ENCODE measurements around the gene TFCP2.
A peak's percentile ranks its signal among the peaks of the same experiment; 100 is the strongest.
"Not testable (repeated sequence)": the region's sequence is repeated elsewhere in the genome, so short reads cannot be mapped to it uniquely, and the experiment has no call there.

The TFCP2 gene

GRCh38 chr12:51080136-51080535 lies 92.8 kb downstream of the TFCP2 start:
- DNase-seq (ENCODE audit: low read depth), result no peak

- DNase-seq (ENCODE audit: low read depth), result not testable (repeated sequence)
These were observed 94.1 kb downstream of the TFCP2 start for GRCh38 chr12:51078866-51079265.

DNA sequence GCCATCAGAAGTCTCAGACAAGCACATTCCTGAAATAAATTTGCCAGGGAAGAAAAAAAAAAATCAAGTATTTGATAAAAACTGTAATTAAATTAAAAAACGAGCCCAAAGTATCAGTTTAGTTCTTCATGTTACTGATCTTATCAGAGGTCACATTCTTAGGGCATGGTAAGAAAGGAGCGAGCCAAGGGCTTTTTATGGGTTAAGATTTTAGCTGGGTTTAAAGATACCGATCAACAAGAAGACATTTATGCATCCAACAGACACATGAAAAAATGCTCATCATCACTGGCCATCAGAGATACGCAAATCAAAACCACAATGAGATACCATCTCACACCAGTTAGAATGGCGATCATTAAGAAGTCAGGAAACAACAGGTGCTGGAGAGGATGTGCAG lies 94.6 kb downstream of the TFCP2 start:
- DNase-seq (ENCODE audit: low read depth), result not testable (repeated sequence)

GRCh38 chr12:51077930-51078329 lies 95.0 kb downstream of the TFCP2 start:
- DNase-seq (ENCODE audit: low read depth), result no peak

GRCh38 chr12:51076236-51076930 lies 96.6 kb downstream of the TFCP2 start:
- DNase-seq (ENCODE audit: low read depth), result no peak

DNA sequence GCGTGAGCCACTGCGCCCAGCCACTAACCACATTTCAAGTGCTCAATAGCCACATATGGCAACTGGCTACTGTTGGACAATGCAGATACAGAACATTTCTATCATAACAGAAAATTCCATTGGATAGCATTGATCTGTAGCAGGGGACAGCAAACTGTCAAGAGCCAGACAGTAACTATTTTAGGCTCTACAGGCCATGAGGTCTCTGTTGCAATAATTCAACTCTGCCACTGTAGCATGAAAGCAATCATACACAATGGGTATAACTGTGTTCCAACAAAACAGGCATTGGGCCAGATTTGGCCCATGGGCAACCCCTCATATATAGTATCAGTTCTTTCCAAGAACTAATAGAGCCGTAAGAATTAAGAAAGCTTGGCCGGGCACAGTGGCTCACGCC lies 97.5 kb downstream of the TFCP2 start:
- DNase-seq (ENCODE audit: low read depth), result no peak

DNA sequence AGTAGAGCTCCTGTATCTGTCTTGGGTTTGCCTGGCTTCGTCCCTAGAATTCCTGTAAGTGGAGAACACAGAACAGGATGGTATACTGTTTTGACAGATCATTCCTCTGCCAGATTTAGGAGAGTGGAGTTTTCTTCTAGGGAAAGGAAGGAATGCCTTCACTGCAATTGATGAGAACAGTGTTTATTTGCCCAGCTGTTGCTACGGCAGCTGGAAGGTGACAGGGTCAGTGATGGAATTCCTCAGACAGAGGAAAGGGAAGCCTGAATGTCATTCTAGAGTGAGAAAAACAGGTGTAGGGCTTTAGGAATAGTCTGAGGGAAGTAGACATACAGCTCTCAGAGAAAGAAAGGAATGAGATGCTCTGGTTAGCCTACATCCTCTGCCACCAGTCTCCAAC lies 101.3 kb downstream of the TFCP2 start:
- no peak for DNase-seq (ENCODE audit: low read depth)

- DNase-seq (ENCODE audit: low read depth), result no peak
These were observed 102.9 kb downstream of the TFCP2 start for GRCh38 chr12:51070004-51070403.

DNA sequence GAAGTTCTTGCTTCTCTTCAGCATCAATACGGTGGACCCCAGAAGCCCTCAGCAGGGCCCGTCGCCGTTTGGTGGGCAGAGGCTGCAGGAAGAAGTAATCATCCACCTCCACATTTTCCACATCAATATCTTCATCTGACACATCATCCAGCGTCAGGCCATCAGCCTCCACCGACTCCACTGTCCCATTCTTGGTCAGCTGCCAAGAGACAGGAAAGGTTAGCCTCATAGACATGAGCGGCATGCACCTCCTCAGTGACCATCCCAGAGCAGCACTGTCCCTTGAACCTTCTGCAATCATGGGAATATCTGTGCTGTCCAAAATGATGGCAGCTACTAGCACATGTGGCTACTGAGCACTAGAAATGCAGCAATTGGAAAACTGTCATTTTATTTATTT lies 105.2 kb downstream of the TFCP2 start:
- DNase-seq (ENCODE audit: low read depth), result no peak

- no peak for DNase-seq (ENCODE audit: low read depth)
These were observed 105.7 kb downstream of the TFCP2 start for GRCh38 chr12:51067229-51067628.

DNA sequence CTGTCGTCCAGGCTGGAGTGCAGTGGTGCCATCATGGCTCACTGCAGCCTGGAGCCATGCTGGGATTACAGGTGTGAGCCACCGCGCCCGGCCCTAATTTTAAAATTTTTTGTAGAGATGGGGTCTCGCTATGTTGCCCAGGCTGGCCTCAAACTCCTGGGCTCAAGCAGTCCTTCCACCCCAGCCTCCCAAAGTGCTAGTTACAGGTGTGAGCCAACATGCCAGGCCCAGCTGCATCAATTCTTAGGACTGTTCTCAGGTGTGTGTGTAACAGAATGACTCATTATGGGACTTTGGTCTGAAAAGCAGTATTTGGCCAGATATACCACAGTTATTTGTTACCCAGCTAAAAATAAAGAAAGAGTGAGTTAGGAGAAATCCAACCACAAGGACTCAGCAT lies 107.4 kb downstream of the TFCP2 start:
- DNase-seq (ENCODE audit: low read depth), result no peak

- DNase-seq (ENCODE audit: low read depth), result no peak
These were observed 110.1 kb downstream of the TFCP2 start for GRCh38 chr12:51062631-51063397.

GRCh38 chr12:51059086-51059485 lies 113.8 kb downstream of the TFCP2 start:
- no peak for DNase-seq (ENCODE audit: low read depth)

DNA sequence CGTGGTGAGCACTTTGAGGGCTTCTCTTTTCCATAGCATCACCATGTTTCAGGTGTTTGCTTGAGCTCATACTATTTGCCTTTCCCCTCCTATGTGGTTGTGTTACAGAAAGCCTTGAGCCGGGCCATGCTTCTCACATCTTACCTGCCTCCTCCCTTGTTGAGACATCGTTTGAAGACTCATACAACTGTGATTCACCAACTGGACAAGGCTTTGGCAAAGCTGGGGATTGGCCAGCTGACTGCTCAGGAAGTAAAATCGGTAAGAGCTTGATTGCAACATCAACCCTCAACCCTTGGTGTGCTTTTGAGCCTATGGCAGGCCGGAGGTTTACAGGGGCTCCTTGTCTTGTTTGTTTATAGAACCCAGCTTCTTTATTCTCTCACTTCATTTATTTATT lies 116.7 kb downstream of the TFCP2 start:
- no peak for DNase-seq (ENCODE audit: low read depth)

DNA sequence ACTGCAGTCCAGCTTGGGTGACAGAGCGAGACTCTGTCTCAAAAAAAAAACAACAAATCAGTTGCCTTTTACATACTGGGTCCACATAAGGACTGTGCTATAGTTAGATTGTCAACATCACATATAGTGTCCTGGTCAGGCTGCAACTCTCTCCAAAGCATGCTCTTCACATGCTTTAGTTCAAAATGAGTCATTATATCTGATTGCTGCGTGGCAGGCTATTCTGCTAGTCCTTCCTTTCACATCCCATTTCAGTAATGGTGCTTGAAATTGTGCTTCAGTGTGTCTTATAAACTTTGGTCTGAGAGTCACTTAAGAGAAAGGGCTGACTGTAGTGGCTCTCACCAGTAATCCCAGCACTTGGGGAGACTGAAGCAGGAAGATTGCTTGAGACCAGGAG lies 117.9 kb downstream of the TFCP2 start:
- no peak for DNase-seq (ENCODE audit: low read depth)

DNA sequence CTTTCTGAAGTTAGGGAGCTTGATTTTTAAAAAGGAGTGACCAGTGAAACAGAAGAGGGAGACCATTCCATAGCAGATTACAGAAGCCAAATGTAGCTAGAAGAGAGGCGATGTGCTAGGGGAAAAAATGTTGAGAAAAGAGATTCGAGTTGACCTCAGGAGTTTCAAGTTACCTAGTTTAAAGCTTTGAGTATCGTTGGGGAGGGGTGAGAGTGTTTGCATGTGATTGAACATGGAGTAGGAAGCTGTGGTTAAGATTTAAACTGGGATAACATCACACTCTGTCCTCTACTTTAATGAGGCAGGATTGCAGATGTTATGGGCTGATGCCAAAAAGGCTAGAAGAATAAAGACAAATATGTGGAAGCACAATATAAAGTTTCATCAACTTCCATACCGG lies 121.1 kb downstream of the TFCP2 start:
- DNase-seq (ENCODE audit: low read depth), result no peak

GRCh38 chr12:51049525-51049924 lies 123.4 kb downstream of the TFCP2 start:
- no peak for DNase-seq (ENCODE audit: low read depth)

DNA sequence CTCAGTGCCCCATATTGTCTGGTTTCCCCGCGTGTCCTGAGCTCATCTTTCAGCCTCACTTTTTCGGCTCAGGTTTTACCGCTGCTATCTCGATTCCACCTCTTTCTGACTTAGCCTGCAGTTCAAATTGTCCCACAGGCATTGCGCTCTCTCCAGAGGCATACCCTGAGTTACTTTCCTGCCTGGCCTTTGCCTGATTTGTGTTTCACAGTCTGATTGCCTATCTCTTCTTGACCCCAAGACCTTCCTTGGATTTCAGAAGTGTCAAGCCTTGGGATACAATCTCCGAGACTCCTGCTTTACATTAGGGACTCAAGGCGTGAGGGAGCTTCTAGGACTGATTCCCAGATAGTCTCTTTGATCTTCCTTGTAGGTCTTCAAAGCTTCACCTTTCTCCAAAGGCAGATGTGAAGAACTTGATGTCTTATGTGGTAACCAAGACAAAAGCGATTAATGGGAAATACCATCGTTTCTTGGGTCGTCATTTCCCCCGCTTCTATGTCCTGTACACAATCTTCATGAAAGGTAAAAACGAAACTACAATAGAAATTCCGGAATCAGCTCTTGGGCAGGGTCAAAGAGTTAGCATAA lies 124.2 kb downstream of the TFCP2 start:
- no peak for DNase-seq (ENCODE audit: low read depth)

DNA sequence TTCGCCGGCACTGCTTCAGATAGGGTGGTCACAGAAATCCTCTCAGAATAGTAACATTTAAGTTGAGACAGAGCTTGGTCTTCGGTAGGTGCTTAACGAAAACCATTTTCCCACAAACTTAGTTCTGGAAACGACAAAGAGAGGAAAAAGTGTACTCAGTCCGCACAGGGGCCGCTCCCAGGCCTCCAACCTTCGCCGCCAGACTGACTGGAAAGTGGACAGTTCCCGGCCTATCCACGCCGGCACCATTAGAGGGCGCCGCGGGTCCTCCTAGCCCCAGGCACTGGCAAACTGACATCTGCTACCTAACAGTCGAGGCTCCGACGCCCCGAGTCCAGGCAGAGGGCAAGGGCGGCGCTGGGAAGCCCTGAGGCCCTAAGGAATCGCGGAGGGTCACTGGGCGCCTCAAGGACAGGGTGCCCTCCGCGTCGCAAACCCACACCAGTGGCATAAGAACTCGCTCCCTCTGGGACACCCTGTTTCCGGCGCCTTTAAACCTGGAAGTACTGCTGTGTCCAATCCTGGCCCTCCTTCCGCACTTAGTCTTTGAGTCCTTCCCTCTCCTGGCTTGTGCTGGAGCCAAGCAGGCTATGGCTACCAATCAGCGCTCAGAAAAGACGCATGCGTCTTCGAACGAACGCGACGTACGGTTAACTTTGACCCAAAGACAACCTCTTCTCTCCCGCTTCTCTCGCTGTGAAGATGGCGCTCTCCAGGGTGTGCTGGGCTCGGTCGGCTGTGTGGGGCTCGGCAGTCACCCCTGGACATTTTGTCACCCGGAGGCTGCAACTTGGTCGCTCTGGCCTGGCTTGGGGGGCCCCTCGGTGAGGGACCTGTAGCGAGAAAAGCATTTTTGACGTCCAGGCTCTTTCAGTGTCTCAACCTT lies 125.0 kb downstream of the TFCP2 start, which contains the start of gene LETMD1:
Gene LETMD1, plus strand, starts transcription at position 673 of the 886 bp plus-strand sequence. Its CDS starts 30 bp downstream, at position 703.
- peak; percentile 78 for DNase-seq (ENCODE audit: low read depth)

Measured in stimulated activated CD8-positive, alpha-beta memory T cell treated with anti-CD3 and anti-CD28 coated beads, Interleukin-4, amount 100 ng/mL, for 24 hours (primary cell).